HG03064 (cell line): ENCODE measurements around the gene SYK.
"Not testable (repeated sequence)": the region's sequence is repeated elsewhere in the genome, so short reads cannot be mapped to it uniquely, and the experiment has no call there.

Experiments
- ATAC-seq: cut with Tn5 transposase; IDR thresholded peaks from one replicate; pipeline ENCODE4 v1.9.1; 2021; ENCODE audit warnings: low read depth; ENCODE audit not compliant: unreplicated experiment

SYK gene

GRCh38 chr9:90821236-90821635 is 19.6 kb downstream of the SYK start:
- ATAC-seq: not testable (repeated sequence)

GRCh38 chr9:90821697-90822096 is 20.1 kb downstream of the SYK start:
- ATAC-seq: no peak

- ATAC-seq: no peak
These were observed 21.2 kb downstream of the SYK start for GRCh38 chr9:90822866-90823265.

- no peak for ATAC-seq
These were observed 24.0 kb downstream of the SYK start for GRCh38 chr9:90825586-90825985.

- no peak for ATAC-seq
These were observed 24.9 kb downstream of the SYK start for GRCh38 chr9:90826326-90827020.

GRCh38 chr9:90827181-90827871 is 25.7 kb downstream of the SYK start:
- peak; percentile 54 for ATAC-seq

- no peak for ATAC-seq
These were observed 28.4 kb downstream of the SYK start for GRCh38 chr9:90830051-90830450.

GRCh38 chr9:90830977-90831376 is 29.4 kb downstream of the SYK start:
- peak; percentile 46 for ATAC-seq

- ATAC-seq: no peak
These were observed 30.6 kb downstream of the SYK start for GRCh38 chr9:90832261-90832660.

- no peak for ATAC-seq
These were observed 33.4 kb downstream of the SYK start for GRCh38 chr9:90834828-90835595.

- no peak for ATAC-seq
These were observed 34.9 kb downstream of the SYK start for GRCh38 chr9:90836411-90837080.

- no peak for ATAC-seq
These were observed 36.5 kb downstream of the SYK start for GRCh38 chr9:90838098-90838497.

GRCh38 chr9:90838581-90839154 is 37.0 kb downstream of the SYK start:
- ATAC-seq: no peak

- ATAC-seq: peak; percentile 62
These were observed 37.6 kb downstream of the SYK start for GRCh38 chr9:90839183-90839728.

- ATAC-seq: no peak
These were observed 39.1 kb downstream of the SYK start for GRCh38 chr9:90840696-90841095.

- no peak for ATAC-seq
These were observed 39.6 kb downstream of the SYK start for GRCh38 chr9:90841213-90841612.

- ATAC-seq: no peak
These were observed 40.0 kb downstream of the SYK start for GRCh38 chr9:90841615-90842014.

- no peak for ATAC-seq
These were observed 40.7 kb downstream of the SYK start for GRCh38 chr9:90842176-90842777.

GRCh38 chr9:90842996-90843395 is 41.4 kb downstream of the SYK start:
- no peak for ATAC-seq

- ATAC-seq: no peak
These were observed 41.9 kb downstream of the SYK start for GRCh38 chr9:90843525-90843924.
